Activated T-cell treated with anti-CD3 and anti-CD28 coated beads, Interleukin-2, amount 50 U/mL, for 24 hours (primary cell): ENCODE measurements around the gene CYP11A1.

ENCODE experiments used
- DNase-seq: peaks from one replicate; pipeline ENCODE4 v3.0.0-alpha.2; 2020
- H3K27ac Mint-ChIP-seq: 2 replicates; pipeline ENCODE4 v1.8.0; 2020; ENCODE audit warnings: mild to moderate bottlenecking, mixed read lengths
- H3K27me3 Mint-ChIP-seq: 2 replicates; pipeline ENCODE4 v1.8.0; 2020; ENCODE audit warnings: mixed read lengths
- H3K36me3 Mint-ChIP-seq: 2 replicates; pipeline ENCODE4 v1.8.0; 2020; ENCODE audit warnings: low read depth, mixed read lengths
- H3K4me1 Mint-ChIP-seq: 2 replicates; pipeline ENCODE4 v1.8.0; 2020; ENCODE audit warnings: low read depth, mixed read lengths
- H3K4me3 Mint-ChIP-seq: 2 replicates; pipeline ENCODE4 v1.8.0; 2020; ENCODE audit warnings: mild to moderate bottlenecking, moderate library complexity, mixed read lengths
- H3K9me3 Mint-ChIP-seq: 2 replicates; pipeline ENCODE4 v1.8.0; 2020; ENCODE audit warnings: mixed read lengths

Gene CYP11A1

GRCh38 chr15:74294010-74294409, 73.4 kb downstream of the CYP11A1 start:
- Mint-ChIP-seq H3K36me3 (no peaks in the 10 kb centered on the region), H3K27ac (no peak overlapping the region), H3K27me3 (peaks cover 42% of the 10 kb centered on the region), H3K9me3 (no peaks in the 10 kb centered on the region), H3K4me3 (no peak overlapping the region), H3K4me1 (peaks cover 18% of the 10 kb centered on the region)
- DNase-seq, result no peak

- DNase-seq, result no peak
- Mint-ChIP-seq H3K27me3 (peaks cover 50% of the 10 kb centered on the region), H3K36me3 (no peaks in the 10 kb centered on the region), H3K4me1 (peaks cover 18% of the 10 kb centered on the region), H3K9me3 (no peaks in the 10 kb centered on the region), H3K4me3 (no peak overlapping the region), H3K27ac (no peak overlapping the region)
These were observed 74.2 kb downstream of the CYP11A1 start for GRCh38 chr15:74293021-74293810.

GRCh38 chr15:74291101-74292071, 76.1 kb downstream of the CYP11A1 start:
- Mint-ChIP-seq H3K27me3 (peaks cover 59% of the 10 kb centered on the region), H3K27ac (peak overlapping the region; percentile 77), H3K36me3 (no peaks in the 10 kb centered on the region), H3K9me3 (no peaks in the 10 kb centered on the region), H3K4me3 (peak overlapping the region; percentile 34), H3K4me1 (peaks cover 18% of the 10 kb centered on the region)
- peak; percentile 78 for DNase-seq

- Mint-ChIP-seq H3K9me3 (no peaks in the 10 kb centered on the region), H3K4me3 (no peak overlapping the region), H3K27ac (peak overlapping the region; percentile 77), H3K4me1 (peaks cover 18% of the 10 kb centered on the region), H3K27me3 (peaks cover 66% of the 10 kb centered on the region), H3K36me3 (no peaks in the 10 kb centered on the region)
- no peak for DNase-seq
These were observed 76.8 kb downstream of the CYP11A1 start for GRCh38 chr15:74290645-74291044.

- H3K36me3 Mint-ChIP-seq, result no peaks in the 10 kb centered on the region
- H3K4me3 Mint-ChIP-seq, result no peak overlapping the region
- no peak for DNase-seq
- no peak overlapping the region for H3K27ac Mint-ChIP-seq
- peaks cover 18% of the 10 kb centered on the region for H3K4me1 Mint-ChIP-seq
- H3K9me3 Mint-ChIP-seq, result no peaks in the 10 kb centered on the region
- H3K27me3 Mint-ChIP-seq, result peaks cover 62% of the 10 kb centered on the region
These were observed 77.8 kb downstream of the CYP11A1 start for GRCh38 chr15:74289671-74290070.
